SK-N-SH (cell line): Measurements from ENCODE around the gene GSK3A. TPM values are rescaled to one million over a fixed set of nuclear protein-coding genes. Genes with fewer than 3 reads are reported as not detected.

ENCODE experiments used
- CTCF ChIA-PET: fragments of 300-600, 350-600 bp; formaldehyde crosslinking; extraction: SDS; loops from one replicate; lab custom pipeline; 2021; lab: Yijun Ruan, JAX
- POLR2A ChIA-PET: fragments of 350-600 bp; sonication (Branson Sonifier 250); formaldehyde crosslinking; extraction: SDS; loops from one replicate; lab custom pipeline; 2020; ENCODE audit warnings: antibody characterized with exemption, inconsistent platforms; lab: Yijun Ruan, JAX
- DNase-seq: peaks from one replicate; pipeline ENCODE4 v3.0.0; 2012
- H2AFZ ChIP-seq: fragments of 200-600 bp; sonication (generic); 2 replicates; pipeline ENCODE4 v1.8.1; 2016; ENCODE audit warnings: antibody characterized with exemption, mild to moderate bottlenecking, low read depth
- H3F3A ChIP-seq: fragments of 200-600 bp; sonication (generic); replicated peaks from 2 replicates; pipeline ENCODE3; 2016; ENCODE audit warnings: antibody characterized with exemption, mild to moderate bottlenecking; ENCODE audit not compliant: insufficient read depth
- H3K27ac ChIP-seq, 2 experiments: fragments of 200-500 bp in 1 of 2; fragments of 200-600 bp in 1 of 2; sonication (Bioruptor generic) in 1 of 2; sonication (generic), shearing (Covaris generic) in 1 of 2; 2 replicates each; pipeline versions ENCODE4 v1.5.1 to v1.6.1; 2014 to 2016; ENCODE audit warnings: low read depth in 2 of 2, inconsistent platforms in 1 of 2, low read length in 1 of 2, mild to moderate bottlenecking in 1 of 2, mixed read lengths in 1 of 2
- H3K27me3 ChIP-seq: fragments of 200-600 bp; sonication (generic), shearing (Covaris generic); 2 replicates; pipeline ENCODE4 v1.6.1; 2016; ENCODE audit warnings: mixed run types; ENCODE audit not compliant: insufficient read depth
- H3K36me3 ChIP-seq, 2 experiments: fragments of 200-500 bp in 1 of 2; fragments of 200-600 bp in 1 of 2; sonication (Bioruptor generic) in 1 of 2; sonication (generic) in 1 of 2; replicated peaks in 1 of 2; 2 replicates each; pipeline versions ENCODE3 to v1.5.1; 2014 to 2016; ENCODE audit warnings: low read length in 1 of 2, mild to moderate bottlenecking in 1 of 2; ENCODE audit not compliant: insufficient read depth in 2 of 2, control insufficient read depth in 1 of 2
- H3K4me1 ChIP-seq, 2 experiments: fragments of 200-500 bp in 1 of 2; fragments of 200-600 bp in 1 of 2; sonication (Bioruptor generic) in 1 of 2; sonication (generic), shearing (Covaris generic) in 1 of 2; 2 replicates each; pipeline versions ENCODE4 v1.5.1 to v1.6.1; 2014 to 2016; ENCODE audit warnings: low read depth in 1 of 2, low read length in 1 of 2, mixed run types in 1 of 2; ENCODE audit not compliant: insufficient read depth in 2 of 2, control insufficient read depth in 1 of 2
- H3K4me2 ChIP-seq: fragments of 200-600 bp; sonication (generic), shearing (Covaris generic); 2 replicates; pipeline ENCODE4 v1.6.1; 2017; ENCODE audit warnings: mixed run types
- H3K4me3 ChIP-seq, 2 experiments: fragments of 200-500 bp in 1 of 2; fragments of 200-600 bp in 1 of 2; sonication (Bioruptor generic) in 1 of 2; sonication (generic), shearing (Covaris generic) in 1 of 2; 2 replicates each; pipeline versions ENCODE4 v1.5.1 to v1.8.1; 2014 to 2016; ENCODE audit warnings: low read depth in 2 of 2, inconsistent platforms in 1 of 2, low read length in 1 of 2, mild to moderate bottlenecking in 1 of 2, mixed read lengths in 1 of 2, moderate library complexity in 1 of 2
- H3K79me2 ChIP-seq: fragments of 200-600 bp; sonication (generic); 2 replicates; pipeline ENCODE4 v1.8.1; 2017; ENCODE audit warnings: mild to moderate bottlenecking; ENCODE audit not compliant: insufficient read depth
- H3K9ac ChIP-seq: fragments of 200-600 bp; sonication (generic); 2 replicates; pipeline ENCODE4 v1.6.1; 2017; ENCODE audit warnings: mixed run types
- H3K9me2 ChIP-seq: fragments of 200-600 bp; sonication (generic); 2 replicates; pipeline ENCODE4 v1.6.1; 2017; ENCODE audit warnings: mixed run types
- H3K9me3 ChIP-seq: fragments of 200-600 bp; sonication (generic); 2 replicates; pipeline ENCODE4 v1.6.1; 2017; ENCODE audit warnings: mixed run types, mild to moderate bottlenecking, moderate library complexity
- H4K20me1 ChIP-seq: fragments of 200-600 bp; sonication (generic); 2 replicates; pipeline ENCODE4 v1.6.1; 2017; ENCODE audit warnings: mild to moderate bottlenecking, mixed run types; ENCODE audit not compliant: insufficient read depth
- CHD2 ChIP-seq: fragments of 150-350 bp; IDR thresholded peaks from 2 replicates; pipeline ENCODE4 v1.6.1; 2018; ENCODE audit warnings: low read length; ENCODE audit not compliant: partially characterized antibody
- EP300 ChIP-seq, 2 experiments: IDR thresholded peaks; 2 replicates each; pipeline versions ENCODE4 v1.4.0 to v1.6.1; 2012; ENCODE audit warnings: borderline replicate concordance in 1 of 2, low read depth in 1 of 2, low read length in 1 of 2
- FOXM1 ChIP-seq: IDR thresholded peaks from 2 replicates; pipeline ENCODE4 v1.4.0; 2012; ENCODE audit warnings: low read depth, mild to moderate bottlenecking
- MXI1 ChIP-seq: IDR thresholded peaks from 2 replicates; pipeline ENCODE4 v1.6.1; 2012; ENCODE audit warnings: mild to moderate bottlenecking, low read depth, low read length, improper control_type of control experiment
- NFIC ChIP-seq: IDR thresholded peaks from 2 replicates; pipeline ENCODE4 v1.4.0; 2012; ENCODE audit warnings: borderline replicate concordance
- PBX3 ChIP-seq: IDR thresholded peaks from 2 replicates; pipeline ENCODE4; 2012
- RCOR1 ChIP-seq: fragments of 150-350 bp; IDR thresholded peaks from 2 replicates; pipeline ENCODE4 v1.6.1; 2017; ENCODE audit warnings: antibody characterized with exemption, low read length
- REST ChIP-seq: IDR thresholded peaks from 2 replicates; pipeline ENCODE4 v1.6.1; 2012; ENCODE audit warnings: mild to moderate bottlenecking, low read depth, low read length, moderate library complexity
- SIN3A ChIP-seq: IDR thresholded peaks from 2 replicates; pipeline ENCODE4 v1.6.1; 2012; ENCODE audit warnings: low read depth, mild to moderate bottlenecking, low read length, moderate library complexity, borderline replicate concordance
- YY1 ChIP-seq: IDR thresholded peaks from 2 replicates; pipeline ENCODE4 v1.4.0; 2012; ENCODE audit warnings: low read depth, mild to moderate bottlenecking
- WGBS: methylation state at CpG from one replicate; pipeline ENCODE4 v1.1.6; 2017; ENCODE audit warnings: low lambda C conversion rate; 5-methylcytosine and 5-hydroxymethylcytosine counted together
- polyA plus RNA-seq, 3 experiments: library from polyadenylated mRNA; depleted of rRNA; stranded (reverse); fragments of >200 nt; gene quantifications; 2 replicates each; pipeline ENCODE4 v1.2.3, GENCODE V29; 2012
- TF ChIP-seq, protein P1 (sequence below): fragments of 200-600 bp; sonication (generic); IDR thresholded peaks from 2 replicates; pipeline ENCODE4 v1.6.1; 2017; ENCODE audit warnings: antibody characterized with exemption, mild to moderate bottlenecking, moderate library complexity
- TF ChIP-seq, protein P2 (sequence below): fragments of 150-350 bp; IDR thresholded peaks from 2 replicates; pipeline ENCODE4 v1.6.1; 2016; ENCODE audit warnings: mild to moderate bottlenecking, low read depth, low read length

The GSK3A gene
- polyA plus RNA-seq, 1 of the 3 experiments (the other 2 are of a cell fraction), result 42.1 TPM

DNA sequence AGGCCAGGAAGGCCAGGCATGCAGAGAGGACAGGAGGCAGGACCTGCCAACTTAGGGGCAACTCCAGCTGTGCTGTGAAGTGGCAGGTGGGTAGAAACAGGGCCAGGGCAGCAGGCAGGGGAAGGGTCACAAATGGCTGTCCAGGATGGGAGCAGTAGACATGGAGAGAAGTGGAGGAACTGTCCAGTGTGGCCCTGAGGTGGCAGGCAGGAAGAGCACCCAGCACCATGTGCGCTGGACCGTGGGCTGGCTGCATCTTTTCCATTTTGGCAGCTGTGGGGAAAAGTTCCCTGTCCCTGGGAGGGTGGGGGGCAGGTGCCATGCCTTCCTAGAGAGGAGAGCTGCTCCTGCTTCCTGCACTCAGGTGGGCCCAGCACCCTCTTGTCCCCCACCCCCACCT lies 38.7 kb downstream of the GSK3A start:
- CTCF ChIA-PET, result no interaction called here
- H3K79me2 ChIP-seq, result peaks cover 23% of the 10 kb centered on the region
- peaks cover 5% of the 10 kb centered on the region for H3F3A ChIP-seq
- no peak overlapping the region for H3K4me3 ChIP-seq
- H3K27me3 ChIP-seq, result no peaks in the 10 kb centered on the region
- no peak overlapping the region for H3K4me2 ChIP-seq
- H3K9ac ChIP-seq, result no peak overlapping the region
- POLR2A ChIA-PET, result no interaction called here
- no peak overlapping the region for H2AFZ ChIP-seq
- H4K20me1 ChIP-seq, result 0 out of 2 replicates have a peak, but pooled peaks cover 4% of the 10 kb centered on the region
- 83% methylated on average over 2 of the region's 2 CpGs for WGBS
- TF ChIP-seq NFIC (no peak), CHD2 (no peak), PBX3 (no peak), REST (no peak), MXI1 (no peak), SIN3A (no peak), RCOR1 (no peak), FOXM1 (no peak), EP300 (IDR thresholded peaks at IDR 0.05; ENCODE audit: borderline replicate concordance in 1 of 2, low read depth in 1 of 2, low read length in 1 of 2) (no peak), YY1 (no peak)
- TF ChIP-seq, protein P1, sequence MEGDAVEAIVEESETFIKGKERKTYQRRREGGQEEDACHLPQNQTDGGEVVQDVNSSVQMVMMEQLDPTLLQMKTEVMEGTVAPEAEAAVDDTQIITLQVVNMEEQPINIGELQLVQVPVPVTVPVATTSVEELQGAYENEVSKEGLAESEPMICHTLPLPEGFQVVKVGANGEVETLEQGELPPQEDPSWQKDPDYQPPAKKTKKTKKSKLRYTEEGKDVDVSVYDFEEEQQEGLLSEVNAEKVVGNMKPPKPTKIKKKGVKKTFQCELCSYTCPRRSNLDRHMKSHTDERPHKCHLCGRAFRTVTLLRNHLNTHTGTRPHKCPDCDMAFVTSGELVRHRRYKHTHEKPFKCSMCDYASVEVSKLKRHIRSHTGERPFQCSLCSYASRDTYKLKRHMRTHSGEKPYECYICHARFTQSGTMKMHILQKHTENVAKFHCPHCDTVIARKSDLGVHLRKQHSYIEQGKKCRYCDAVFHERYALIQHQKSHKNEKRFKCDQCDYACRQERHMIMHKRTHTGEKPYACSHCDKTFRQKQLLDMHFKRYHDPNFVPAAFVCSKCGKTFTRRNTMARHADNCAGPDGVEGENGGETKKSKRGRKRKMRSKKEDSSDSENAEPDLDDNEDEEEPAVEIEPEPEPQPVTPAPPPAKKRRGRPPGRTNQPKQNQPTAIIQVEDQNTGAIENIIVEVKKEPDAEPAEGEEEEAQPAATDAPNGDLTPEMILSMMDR, result no peak
- TF ChIP-seq, protein P2, sequence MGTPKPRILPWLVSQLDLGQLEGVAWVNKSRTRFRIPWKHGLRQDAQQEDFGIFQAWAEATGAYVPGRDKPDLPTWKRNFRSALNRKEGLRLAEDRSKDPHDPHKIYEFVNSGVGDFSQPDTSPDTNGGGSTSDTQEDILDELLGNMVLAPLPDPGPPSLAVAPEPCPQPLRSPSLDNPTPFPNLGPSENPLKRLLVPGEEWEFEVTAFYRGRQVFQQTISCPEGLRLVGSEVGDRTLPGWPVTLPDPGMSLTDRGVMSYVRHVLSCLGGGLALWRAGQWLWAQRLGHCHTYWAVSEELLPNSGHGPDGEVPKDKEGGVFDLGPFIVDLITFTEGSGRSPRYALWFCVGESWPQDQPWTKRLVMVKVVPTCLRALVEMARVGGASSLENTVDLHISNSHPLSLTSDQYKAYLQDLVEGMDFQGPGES, result no peak
- TF ChIP-seq, all 33 proteins: peak for 0
- no peak for DNase-seq
- Histone ChIP-seq H3K36me3 (peaks cover 7 to 50% of the 10 kb centered on the region in 2 experiments), H3K9me2 (no peaks in the 10 kb centered on the region), H3K27ac (no peak overlapping the region), H3K4me1 (peaks cover 0 to 17% of the 10 kb centered on the region in 2 experiments; a peak in 2 of 4 replicates), H3K9me3 (no peaks in the 10 kb centered on the region)
